ENCODE measurements around the gene NRAS. TPM values are rescaled to one million over a fixed set of nuclear protein-coding genes. Genes with fewer than 3 reads are reported as not detected.

Gene NRAS
- total and polyA plus RNA-seq, 3 experiments from 2014 or later, result 27.1 to 78.2 (median 77.6) TPM

DNA sequence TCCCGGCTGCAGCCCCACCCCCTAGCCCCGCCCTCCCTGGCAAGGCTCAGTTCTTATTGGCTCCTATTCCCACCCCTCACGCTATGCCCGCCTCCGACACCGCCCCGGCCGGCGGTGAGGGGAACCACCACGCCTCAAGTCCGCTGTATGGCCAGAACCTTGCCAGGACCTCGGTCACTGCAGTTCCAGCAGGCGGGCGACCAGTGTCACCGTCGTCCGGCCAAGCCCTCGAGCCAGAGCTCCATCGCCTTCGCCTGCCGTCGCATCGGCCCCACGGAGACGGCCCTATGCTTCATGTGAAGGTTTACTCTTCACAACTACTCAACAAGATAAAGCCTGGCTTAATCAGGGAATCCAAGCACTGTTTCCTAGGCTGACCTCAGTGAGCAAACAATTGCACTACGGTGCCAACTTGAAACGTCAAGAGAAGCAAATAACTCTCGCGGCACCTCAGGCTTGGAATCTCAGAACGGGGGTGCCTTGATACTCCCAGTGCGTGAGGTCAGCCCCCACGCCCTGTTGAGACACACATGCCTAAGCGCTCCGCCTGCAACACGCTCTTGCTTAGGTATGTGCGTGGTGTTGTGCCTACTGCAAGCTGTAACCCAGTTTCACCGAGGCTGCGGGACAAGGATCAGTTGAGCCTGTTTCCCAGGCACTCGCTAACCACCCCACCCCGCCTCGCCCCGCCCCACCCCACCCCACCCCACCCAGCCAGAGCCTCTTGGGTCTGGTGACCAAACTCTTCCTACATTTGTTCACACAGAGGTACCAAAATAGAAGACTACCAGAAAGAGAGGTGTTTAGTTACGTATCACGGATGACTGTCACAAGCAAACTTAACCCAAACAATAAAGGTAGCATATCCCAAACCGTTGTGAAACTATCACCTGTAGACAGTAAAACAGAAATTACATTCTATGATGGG lies 46.2 kb downstream of the NRAS start:
- Histone ChIP-seq H3K9me3 (ENCODE audit: low read length) (no peaks in the 10 kb centered on the region), H3K27ac (ENCODE audit: low read depth, low read length) (no peak overlapping the region), H3K27me3 (ENCODE audit: insufficient read depth, low read length, poor library complexity, severe bottlenecking) (no peaks in the 10 kb centered on the region), H3K4me1 (ENCODE audit: insufficient read depth, low read length) (peaks cover 6% of the 10 kb centered on the region), H3K36me3 (ENCODE audit: insufficient read depth, low read length) (no peaks in the 10 kb centered on the region), H3K4me3 (ENCODE audit: low read length) (peak overlapping the region; percentile 75)
- Mint-ChIP-seq H3K27ac (peak overlapping the region; percentile 7 to 95 (median 90)), H3K36me3 (peaks cover 0 to 6% (median 0%) of the 10 kb centered on the region in 3 donors), H3K9me3 (no peaks in the 10 kb centered on the region), H3K27me3 (peaks cover 2 to 35% of the 10 kb centered on the region in 2 donors), H3K4me3 (peak overlapping the region; percentile 91 to 99 (median 95)), H3K4me1 (peaks cover 4 to 17% (median 6%) of the 10 kb centered on the region in 3 donors)
- ChIA-PET POLR2A (interaction anchor here (0.9 to 1.2 kb wide), 3 partner anchors 87 to 158 kb away, joined by 3 to 4 read pairs (median 3); partner anchors contain the start of genes BCAS2 and CSDE1), CTCF (interaction anchor here (0.9 to 1.6 kb wide), 3 partner anchors 10 to 328 kb away, joined by 3 to 4 read pairs (median 3); no protein-coding TSS in a partner anchor)
- DNase-seq, result peak; percentile 74 to 89 (median 84)

DNA sequence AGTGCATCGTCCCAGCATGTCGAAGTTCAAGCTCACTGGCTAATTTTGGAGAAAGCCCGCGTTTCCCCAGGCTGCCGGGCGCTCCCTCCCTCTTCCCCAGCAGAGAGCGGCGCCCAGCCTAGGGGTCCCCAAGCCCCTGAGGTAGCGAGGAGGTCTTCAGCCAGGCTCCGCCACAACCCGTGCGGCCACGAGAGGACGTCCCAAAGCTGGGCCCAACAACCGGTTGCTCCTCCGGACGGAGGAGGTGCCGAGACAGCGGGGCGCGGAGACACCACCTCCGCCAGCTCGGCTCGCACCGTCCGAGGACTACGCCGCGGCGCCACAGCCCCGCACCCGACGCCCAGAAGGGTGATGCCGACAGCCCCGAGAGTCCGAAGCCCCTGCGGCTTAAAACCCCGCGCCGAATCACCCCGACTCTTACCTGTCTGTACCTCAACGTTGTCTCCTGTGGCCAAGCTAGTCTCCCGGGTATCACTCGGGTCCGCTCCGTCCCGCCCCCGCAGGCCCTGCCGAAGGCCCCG lies 46.9 kb downstream of the NRAS start, which contains the start of gene DENND2C:
Gene DENND2C (minus strand): TSS at position 488 of the 521 bp plus-strand sequence. CDS start 44,065 bp downstream, outside the sequence.
- H3K4me1 Mint-ChIP-seq, result peaks cover 4 to 17% (median 6%) of the 10 kb centered on the region in 3 donors
- H3K27ac ChIP-seq (ENCODE audit: low read depth, low read length), result peak within 1 kb of the TSS; percentile 15
- H3K9me3 ChIP-seq (ENCODE audit: low read length), result no peaks in the 10 kb centered on the region
- H3K36me3 Mint-ChIP-seq, result peaks cover 0 to 6% (median 0%) of the 10 kb centered on the region in 3 donors
- no peaks in the 10 kb centered on the region for H3K9me3 Mint-ChIP-seq
- ChIA-PET POLR2A (interaction anchor here (0.6 to 1.2 kb wide), 4 partner anchors 88 to 509 kb away, joined by 3 to 4 read pairs (median 3); partner anchors contain the start of genes BCAS2 and CSDE1), CTCF (interaction anchor here (1.6 kb wide), 1 partner anchor 10 kb away, joined by 4 read pairs; no protein-coding TSS in a partner anchor)
- peaks cover 6% of the 10 kb centered on the region for H3K4me1 ChIP-seq (ENCODE audit: insufficient read depth, low read length)
- H3K27me3 ChIP-seq (ENCODE audit: insufficient read depth, low read length, poor library complexity, severe bottlenecking), result no peaks in the 10 kb centered on the region
- DNase-seq, result no peak
- H3K36me3 ChIP-seq (ENCODE audit: insufficient read depth, low read length), result no peaks in the 10 kb centered on the region
- H3K27ac Mint-ChIP-seq, result peak within 1 kb of the TSS; percentile 8 to 95 (median 90)
- H3K4me3 Mint-ChIP-seq, result peak within 1 kb of the TSS; percentile 91 to 99 (median 95)
- peaks cover 2 to 28% of the 10 kb centered on the region in 2 donors for H3K27me3 Mint-ChIP-seq
- peak within 1 kb of the TSS; percentile 75 for H3K4me3 ChIP-seq (ENCODE audit: low read length)

DNA sequence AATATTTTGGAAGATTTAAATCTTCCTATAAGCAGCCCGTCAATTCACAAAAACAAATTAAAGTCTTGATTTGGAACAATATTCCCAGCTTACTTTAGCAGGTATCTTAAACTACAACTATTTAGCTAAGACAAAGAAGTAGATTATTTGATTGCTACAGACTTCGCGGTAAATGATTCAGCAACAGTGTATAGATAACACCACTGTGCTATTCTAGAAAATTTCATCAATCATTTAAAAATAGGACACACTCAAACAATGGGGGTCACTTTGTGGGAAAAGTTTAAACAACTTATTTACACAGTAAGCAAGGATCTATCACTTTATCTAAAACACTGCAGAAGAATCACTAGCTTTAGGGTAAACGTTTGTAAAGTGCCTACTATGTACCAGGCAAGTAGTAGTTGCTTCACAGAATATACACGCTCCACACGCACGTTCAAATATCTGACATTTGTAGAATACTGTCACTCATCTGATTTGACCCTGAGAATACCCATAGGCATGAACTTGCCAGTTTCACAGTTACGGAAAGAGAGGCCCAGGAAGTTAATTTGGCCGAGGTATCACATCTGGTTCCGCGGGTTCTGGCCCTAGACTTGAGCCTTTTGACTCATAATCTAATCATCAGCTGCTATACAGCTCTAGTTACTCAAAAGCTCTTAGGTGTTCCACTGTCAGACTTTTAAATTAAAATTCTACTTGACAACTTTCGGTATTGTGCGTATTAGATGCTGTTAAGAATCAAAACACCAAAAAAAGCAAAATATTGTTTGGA lies 47.6 kb downstream of the NRAS start:
- POLR2A ChIA-PET, result interaction anchor here (0.6 to 1.2 kb wide), 3 partner anchors 88 to 509 kb away, joined by 3 read pairs; partner anchors contain the start of genes BCAS2 and CSDE1

DNA sequence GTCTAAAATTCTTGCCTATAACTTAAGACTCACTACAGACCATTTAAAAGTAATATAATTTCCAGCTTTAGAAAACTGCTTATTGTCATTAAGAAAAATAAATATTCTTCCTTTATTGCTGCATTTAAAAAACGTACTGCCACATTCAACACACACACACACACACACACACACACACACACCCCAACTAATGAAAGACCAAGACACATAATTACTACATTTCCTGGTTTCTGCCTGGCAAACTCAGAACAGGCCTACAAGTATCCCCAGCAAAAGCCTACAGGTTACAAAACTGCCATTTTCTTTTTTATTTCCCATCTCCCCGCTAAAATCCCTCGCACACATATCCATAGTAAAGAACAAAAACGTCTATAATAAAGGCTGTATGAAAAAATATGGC lies 48.2 kb downstream of the NRAS start:
- no peaks in the 10 kb centered on the region for H3K9me3 ChIP-seq (ENCODE audit: low read length)
- H3K36me3 Mint-ChIP-seq, result peaks cover 0 to 6% (median 0%) of the 10 kb centered on the region in 3 donors
- peaks cover 6% of the 10 kb centered on the region for H3K4me1 ChIP-seq (ENCODE audit: insufficient read depth, low read length)
- ChIA-PET POLR2A (no interaction called here), CTCF (no interaction called here)
- H3K9me3 Mint-ChIP-seq, result no peaks in the 10 kb centered on the region
- no peak overlapping the region for H3K27ac Mint-ChIP-seq
- no peak overlapping the region for H3K27ac ChIP-seq (ENCODE audit: low read depth, low read length)
- peaks cover 4 to 17% (median 6%) of the 10 kb centered on the region in 3 donors for H3K4me1 Mint-ChIP-seq
- no peak overlapping the region for H3K4me3 ChIP-seq (ENCODE audit: low read length)
- peak overlapping the region in 2 of 7 donors; percentile 91 to 98 for H3K4me3 Mint-ChIP-seq
- no peaks in the 10 kb centered on the region for H3K27me3 ChIP-seq (ENCODE audit: insufficient read depth, low read length, poor library complexity, severe bottlenecking)
- H3K36me3 ChIP-seq (ENCODE audit: insufficient read depth, low read length), result no peaks in the 10 kb centered on the region
- DNase-seq, result no peak
- peaks cover 6 to 22% of the 10 kb centered on the region in 2 donors for H3K27me3 Mint-ChIP-seq

More for the DNA sequence above, 47.6 kb downstream of the NRAS start:
- CTCF ChIA-PET, result interaction anchor here (1.6 kb wide), 1 partner anchor 9 kb away, joined by 4 read pairs; no protein-coding TSS in a partner anchor
- Histone ChIP-seq H3K36me3 (ENCODE audit: insufficient read depth, low read length) (no peaks in the 10 kb centered on the region), H3K9me3 (ENCODE audit: low read length) (no peaks in the 10 kb centered on the region), H3K4me3 (ENCODE audit: low read length) (peak overlapping the region; percentile 75), H3K27ac (ENCODE audit: low read depth, low read length) (peak overlapping the region; percentile 15), H3K27me3 (ENCODE audit: insufficient read depth, low read length, poor library complexity, severe bottlenecking) (no peaks in the 10 kb centered on the region), H3K4me1 (ENCODE audit: insufficient read depth, low read length) (peaks cover 6% of the 10 kb centered on the region)
- Mint-ChIP-seq H3K27ac (peak overlapping the region in 6 of 8 donors; percentile 8 to 59 (median 44)), H3K36me3 (peaks cover 0 to 6% (median 0%) of the 10 kb centered on the region in 3 donors), H3K4me1 (peaks cover 4 to 17% (median 6%) of the 10 kb centered on the region in 3 donors), H3K9me3 (no peaks in the 10 kb centered on the region), H3K4me3 (peak overlapping the region; percentile 91 to 99 (median 95)), H3K27me3 (peaks cover 3 to 23% of the 10 kb centered on the region in 2 donors)
- no peak for DNase-seq

DNA sequence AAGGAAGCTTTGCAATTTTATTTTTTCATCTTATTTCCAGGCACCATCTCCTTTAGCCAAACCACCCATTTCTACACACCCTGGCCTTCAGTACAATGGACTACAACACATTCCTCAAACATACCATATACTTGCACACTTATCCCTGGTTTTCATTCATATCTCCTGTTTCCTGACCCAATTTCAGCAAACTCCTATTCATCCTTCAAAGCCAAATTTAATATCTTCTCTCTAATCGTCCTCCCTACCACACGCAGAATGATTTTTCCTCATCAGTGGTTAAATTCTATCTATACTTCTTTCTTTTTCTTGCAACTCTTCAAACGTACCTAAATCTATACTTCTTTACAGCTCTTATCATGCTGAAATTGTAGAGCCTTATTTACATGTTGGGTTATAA lies 49.6 kb downstream of the NRAS start:
- Mint-ChIP-seq H3K9me3 (no peaks in the 10 kb centered on the region), H3K27ac (no peak overlapping the region), H3K4me1 (peaks cover 4 to 17% (median 6%) of the 10 kb centered on the region in 3 donors), H3K27me3 (peaks cover 4 to 23% of the 10 kb centered on the region in 2 donors), H3K36me3 (peaks cover 0 to 6% (median 0%) of the 10 kb centered on the region in 3 donors), H3K4me3 (no peak overlapping the region)
- Histone ChIP-seq H3K4me3 (ENCODE audit: low read length) (no peak overlapping the region), H3K4me1 (ENCODE audit: insufficient read depth, low read length) (peaks cover 6% of the 10 kb centered on the region), H3K9me3 (ENCODE audit: low read length) (no peaks in the 10 kb centered on the region), H3K27me3 (ENCODE audit: insufficient read depth, low read length, poor library complexity, severe bottlenecking) (no peaks in the 10 kb centered on the region), H3K36me3 (ENCODE audit: insufficient read depth, low read length) (no peaks in the 10 kb centered on the region), H3K27ac (ENCODE audit: low read depth, low read length) (no peak overlapping the region)
- POLR2A ChIA-PET, result no interaction called here
- no peak for DNase-seq
- CTCF ChIA-PET, result interaction anchor here (0.6 kb wide), 1 partner anchor 377 kb away, joined by 3 read pairs; no protein-coding TSS in a partner anchor

DNA sequence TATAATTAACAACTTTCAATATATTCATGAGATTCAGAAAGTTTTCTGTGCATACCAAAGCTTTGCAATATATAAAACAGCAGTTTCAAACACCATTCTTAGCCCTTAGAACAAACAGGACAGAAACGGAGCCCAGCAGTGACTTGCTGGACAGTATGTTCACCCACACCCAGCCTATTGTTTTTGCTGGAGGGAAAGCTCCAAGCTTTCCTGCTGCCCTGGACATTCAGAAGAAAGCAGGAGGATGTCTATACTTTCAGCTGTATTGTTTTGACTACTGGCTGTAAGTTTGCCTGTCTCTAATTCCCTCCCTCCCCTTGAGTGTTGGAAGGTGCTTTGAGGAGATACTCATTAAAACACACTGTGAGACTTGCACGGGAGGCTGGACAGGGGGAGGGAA lies 56.3 kb downstream of the NRAS start:
- POLR2A ChIA-PET, result no interaction called here
- H3K9me3 Mint-ChIP-seq, result no peaks in the 10 kb centered on the region

More for the DNA sequence above, 56.3 kb downstream of the NRAS start:
- Mint-ChIP-seq H3K4me1 (no peaks in the 10 kb centered on the region), H3K36me3 (no peaks in the 10 kb centered on the region), H3K27me3 (peaks cover 9 to 36% of the 10 kb centered on the region in 2 donors), H3K27ac (no peak overlapping the region), H3K4me3 (no peak overlapping the region)
- Histone ChIP-seq H3K36me3 (ENCODE audit: insufficient read depth, low read length) (no peaks in the 10 kb centered on the region), H3K27ac (ENCODE audit: low read depth, low read length) (no peak overlapping the region), H3K4me3 (ENCODE audit: low read length) (no peak overlapping the region), H3K27me3 (ENCODE audit: insufficient read depth, low read length, poor library complexity, severe bottlenecking) (no peaks in the 10 kb centered on the region), H3K4me1 (ENCODE audit: insufficient read depth, low read length) (no peaks in the 10 kb centered on the region), H3K9me3 (ENCODE audit: low read length) (no peaks in the 10 kb centered on the region)
- CTCF ChIA-PET, result interaction anchor here (1.0 to 1.2 kb wide), 2 partner anchors 9 to 12 kb away, joined by 3 to 4 read pairs; partner anchors contain the start of gene DENND2C
- no peak for DNase-seq
